Measurements from ENCODE around the gene TBCD.
"Not testable (repeated sequence)": the region's sequence is repeated elsewhere in the genome, so short reads cannot be mapped to it uniquely, and the experiment has no call there.

Gene TBCD

DNA sequence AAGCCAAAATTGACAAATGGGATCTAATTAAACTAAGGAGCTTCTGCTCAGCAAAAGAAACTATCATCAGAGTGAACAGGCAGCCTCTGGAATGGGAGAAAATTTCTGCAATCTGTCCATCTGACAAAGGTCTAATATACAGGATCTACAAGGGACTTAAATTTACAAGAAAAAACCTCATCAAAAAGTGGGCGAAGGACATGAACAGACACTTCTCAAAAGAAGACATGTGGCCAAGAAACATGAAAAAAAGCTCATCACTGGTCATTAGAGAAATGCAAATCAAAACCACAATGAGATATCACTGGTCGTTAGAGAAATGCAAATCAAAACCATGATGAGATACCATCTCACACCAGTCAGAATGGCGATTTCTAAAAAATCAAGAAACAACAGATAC, 203.2 kb downstream of the TBCD start:
- DNase-seq (ENCODE audit: low read depth in 2 of 2), result not testable (repeated sequence)

GRCh38 chr17:82955627-82956026, 203.8 kb downstream of the TBCD start:
- DNase-seq (ENCODE audit: low read depth in 2 of 2), result not testable (repeated sequence)

DNA sequence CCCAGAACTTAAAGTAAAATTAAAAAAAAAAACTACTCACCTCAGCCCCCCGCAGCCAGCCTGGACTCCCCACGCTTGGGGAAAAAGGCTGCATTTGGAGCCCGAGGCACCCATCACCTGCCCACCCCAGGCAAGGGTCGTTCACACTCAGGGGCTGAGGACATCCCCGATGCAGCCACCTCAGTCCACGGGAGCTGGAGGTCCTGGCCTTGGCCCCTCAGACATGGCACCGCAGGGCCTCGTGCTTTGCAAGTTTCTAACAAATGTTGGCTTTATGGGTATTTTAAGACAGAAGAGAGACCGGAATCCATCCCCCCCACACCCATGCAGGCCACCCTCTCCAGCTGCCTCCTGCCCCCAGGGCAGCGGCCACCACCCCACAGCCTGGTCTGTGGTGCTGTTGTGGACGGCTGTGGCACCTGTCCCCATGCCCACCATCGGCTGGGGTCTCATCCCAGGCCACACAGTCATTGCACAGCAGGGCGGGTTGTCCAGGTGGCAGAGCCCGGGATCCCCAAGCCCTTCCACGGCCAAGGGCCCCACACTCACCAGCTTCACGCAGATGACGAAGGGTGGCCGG, 204.4 kb downstream of the TBCD start:
- no peak for DNase-seq (ENCODE audit: low read depth in 2 of 2)

DNA sequence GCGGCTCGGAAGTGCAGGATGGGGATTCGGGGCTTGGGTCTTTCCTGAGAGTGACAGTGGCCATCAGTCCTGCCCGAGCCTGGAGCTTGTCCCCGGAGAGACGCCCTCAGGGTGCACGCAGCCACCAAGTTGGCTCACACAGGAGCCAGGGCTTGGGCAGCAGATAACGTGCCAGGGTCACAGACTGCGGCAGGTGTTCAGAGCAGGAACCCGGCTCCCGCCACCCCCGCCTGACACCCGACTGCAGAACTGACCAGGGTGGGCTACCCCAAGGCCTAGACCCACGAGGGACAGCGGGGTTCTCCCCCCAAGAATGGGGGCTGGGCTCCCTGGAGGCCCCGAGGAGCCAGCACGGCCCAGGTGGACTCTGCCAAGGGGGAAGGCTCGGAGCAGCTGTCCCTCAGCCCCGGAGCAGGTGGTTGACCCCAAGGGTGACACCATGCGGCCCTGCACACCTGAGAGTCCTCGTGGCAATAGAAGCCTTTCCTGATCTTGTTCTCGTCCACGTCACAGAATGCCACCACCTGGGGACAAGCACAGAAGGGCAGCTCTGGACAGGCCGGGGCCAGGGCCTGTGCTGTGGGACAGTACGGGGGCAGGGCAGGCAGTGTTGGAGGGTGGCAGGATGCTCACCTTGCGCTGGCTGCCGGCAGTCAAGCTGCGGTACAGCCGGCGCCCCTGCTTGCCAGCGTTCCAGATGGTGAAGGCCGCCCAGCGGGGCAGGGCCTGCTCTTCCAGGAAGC, 205.0 kb downstream of the TBCD start:
- no peak for DNase-seq (ENCODE audit: low read depth in 2 of 2)

DNA sequence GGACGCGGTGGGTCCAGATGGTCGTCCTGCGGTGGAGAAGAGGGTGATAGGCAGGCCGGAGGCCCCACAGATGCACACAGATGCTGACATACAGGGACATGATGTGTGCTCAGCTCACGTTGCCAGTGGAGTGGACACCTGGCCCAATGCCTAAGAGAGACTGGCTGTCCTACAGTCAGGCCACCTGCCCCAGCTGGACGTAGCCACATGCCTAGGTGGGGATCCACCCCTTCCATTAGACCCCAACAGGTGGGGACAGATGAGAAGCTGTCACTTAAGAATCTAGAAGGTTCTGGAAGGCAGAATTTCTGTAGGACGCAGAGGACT, 205.6 kb downstream of the TBCD start:
- no peak for DNase-seq (ENCODE audit: low read depth in 2 of 2)

GRCh38 chr17:82957961-82958561, 206.2 kb downstream of the TBCD start:
- no peak for DNase-seq (ENCODE audit: low read depth in 2 of 2)

DNA sequence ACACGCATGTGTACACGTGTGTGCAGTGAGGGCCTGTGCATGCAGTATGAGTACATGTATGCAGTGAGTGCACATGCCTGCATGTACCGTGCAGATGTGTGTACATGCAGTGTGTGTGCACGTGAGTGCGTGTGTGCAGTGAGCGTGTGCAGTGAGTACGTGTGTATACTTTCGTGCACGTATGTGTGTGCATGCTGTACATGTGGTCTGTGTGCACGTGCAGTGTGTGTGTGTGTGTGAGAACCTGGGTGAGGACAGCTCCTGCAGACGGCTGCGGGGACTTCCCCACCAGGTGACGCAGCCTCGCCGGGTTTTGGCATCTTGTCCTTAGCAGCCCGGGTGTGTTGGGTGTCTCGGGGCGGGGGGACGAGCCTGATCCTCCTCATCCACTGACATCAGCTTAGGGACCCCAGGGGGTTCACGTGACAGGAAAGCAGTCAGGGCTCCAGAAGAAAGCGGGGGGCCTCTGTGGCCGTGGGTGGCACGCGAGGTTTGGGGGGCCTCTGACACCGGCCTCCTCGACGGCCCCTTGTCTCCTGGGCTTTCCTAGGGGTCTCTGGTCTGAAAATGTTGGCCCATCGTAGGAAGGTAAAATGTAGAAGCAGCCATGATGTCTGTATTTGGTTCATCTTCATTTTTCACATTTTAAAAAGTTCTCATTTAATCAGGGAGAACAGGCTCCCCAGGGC, 207.5 kb downstream of the TBCD start:
- DNase-seq (ENCODE audit: low read depth in 2 of 2), result no peak

GRCh38 chr17:82959990-82960418, 208.1 kb downstream of the TBCD start:
- DNase-seq (ENCODE audit: low read depth in 2 of 2), result no peak

DNA sequence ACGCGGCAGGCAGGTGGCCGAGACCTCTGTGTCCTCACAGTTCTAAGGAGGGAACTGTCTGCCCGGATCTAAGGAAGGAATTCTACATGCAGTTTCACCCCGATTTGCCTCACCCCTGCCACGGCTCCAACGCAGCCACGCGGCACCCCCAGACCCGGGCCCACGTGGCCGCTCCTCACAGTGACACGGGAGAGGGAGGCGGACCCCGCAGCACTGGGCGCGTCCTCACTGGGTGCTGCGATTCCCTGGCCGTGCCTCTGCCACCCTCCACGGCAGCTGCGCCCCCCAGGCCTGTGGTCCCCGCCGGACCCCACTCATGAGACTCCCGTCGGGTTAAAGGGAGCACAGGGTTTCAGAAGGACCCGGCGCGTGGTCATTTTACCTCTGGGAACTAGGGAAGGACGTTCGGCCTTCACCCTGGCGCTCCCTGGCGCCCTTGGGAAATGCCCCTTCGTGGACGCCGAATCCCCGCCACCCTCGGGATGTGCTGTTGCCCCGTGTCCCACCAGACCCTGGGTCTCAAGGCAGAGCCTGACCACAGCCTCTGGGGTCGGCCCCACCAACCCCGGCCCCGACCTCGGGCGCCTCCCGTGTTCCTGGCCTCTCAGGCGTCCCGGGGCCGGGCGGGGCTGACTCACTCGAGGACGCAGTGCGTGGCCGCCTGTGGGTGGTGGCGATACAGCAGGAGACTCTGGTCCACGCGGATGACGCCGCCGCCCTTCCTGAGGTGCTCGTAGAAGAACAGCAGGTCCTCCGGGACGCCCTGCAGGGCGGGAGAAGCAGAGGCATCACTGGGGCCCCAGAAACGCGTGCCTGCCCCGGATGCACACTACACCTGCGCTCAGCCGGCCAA, 208.8 kb downstream of the TBCD start:
- no peak for DNase-seq (ENCODE audit: low read depth in 2 of 2)

GRCh38 chr17:82961366-82962162, 209.7 kb downstream of the TBCD start:
- no peak for DNase-seq (ENCODE audit: low read depth in 2 of 2)

DNA sequence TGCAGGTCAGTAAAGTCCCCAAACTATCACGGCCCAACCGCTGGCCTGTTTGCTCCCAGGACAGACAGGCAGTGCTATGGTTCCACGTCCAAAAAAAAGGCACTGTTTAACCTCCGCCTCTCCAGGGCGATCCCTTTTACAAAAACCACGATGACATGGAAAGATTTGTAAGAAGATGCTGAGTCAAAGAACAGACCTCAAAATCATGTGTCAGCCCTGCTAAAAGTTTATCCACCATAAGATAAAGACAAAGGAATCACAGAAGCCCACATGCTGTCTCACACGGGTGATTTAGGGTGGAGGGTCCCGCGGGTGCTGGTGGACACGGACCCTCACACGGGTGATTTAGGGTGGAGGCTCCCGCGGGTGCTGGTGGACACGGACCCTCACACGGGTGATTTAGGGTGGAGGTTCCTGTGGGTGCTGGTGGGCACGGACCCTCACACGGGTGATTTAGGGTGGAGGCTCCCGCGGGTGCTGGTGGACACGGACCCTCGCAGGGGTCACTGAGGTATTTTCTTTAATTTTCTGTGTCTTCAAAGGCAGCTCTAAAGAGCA, 210.4 kb downstream of the TBCD start:
- DNase-seq (ENCODE audit: low read depth in 2 of 2), result no peak

DNA sequence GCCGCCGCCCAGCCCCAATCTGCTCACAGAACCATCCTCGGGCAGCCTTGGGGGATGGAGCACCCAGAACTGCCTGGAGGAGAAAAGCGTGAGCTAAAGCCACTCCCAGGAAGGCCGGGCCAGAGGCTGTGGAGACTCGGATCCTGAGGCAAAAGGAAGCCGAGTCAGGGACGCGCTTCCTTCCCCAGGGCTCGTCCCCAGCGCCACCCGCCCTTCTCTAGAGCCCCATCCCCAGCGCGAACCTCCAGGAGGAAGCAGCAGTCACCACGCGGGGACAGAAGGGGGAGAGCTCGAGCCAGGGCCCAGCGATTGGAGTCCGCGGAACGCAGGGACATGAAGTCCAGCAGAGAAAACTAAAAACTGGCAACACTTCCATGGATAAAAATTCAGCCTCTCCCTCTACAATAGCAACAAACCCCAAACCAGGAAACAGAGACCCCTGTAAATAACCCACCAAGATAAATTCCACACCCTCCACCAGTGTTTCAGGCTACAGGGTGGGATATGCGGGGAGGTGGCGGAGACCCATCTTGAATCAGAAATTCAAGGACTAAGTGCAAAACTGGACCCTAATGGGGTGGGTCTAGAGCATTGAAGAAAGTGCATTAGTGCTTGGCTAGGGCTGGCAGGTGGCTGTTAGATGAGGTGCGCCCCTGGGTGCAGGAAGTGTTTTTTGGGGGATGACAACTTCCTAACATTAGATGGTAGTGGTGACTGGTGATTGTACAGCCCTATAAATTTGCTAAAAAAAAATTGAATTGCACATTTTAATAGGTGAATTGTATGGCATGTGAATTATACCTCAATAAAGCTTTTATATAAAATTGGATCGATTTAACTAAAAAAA, 211.5 kb downstream of the TBCD start:
- no peak for DNase-seq (ENCODE audit: low read depth in 2 of 2)

DNA sequence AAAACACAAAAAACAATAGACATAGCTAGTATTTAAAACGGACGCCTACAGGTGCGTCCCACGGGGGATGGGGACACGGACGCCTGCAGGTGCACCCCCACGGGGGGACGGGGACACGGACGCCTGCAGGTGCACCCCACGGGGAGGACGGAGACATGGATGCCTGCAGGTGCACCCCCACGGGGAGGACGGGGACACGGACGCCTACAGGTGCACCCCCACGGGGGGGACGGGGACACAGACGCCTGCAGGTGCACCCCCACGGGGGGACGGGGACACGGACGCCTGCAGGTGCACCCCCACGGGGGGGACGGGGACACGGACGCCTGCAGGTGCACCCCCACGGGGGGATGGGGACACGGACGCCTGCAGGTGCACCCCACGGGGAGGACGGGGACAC, 212.6 kb downstream of the TBCD start:
- DNase-seq (ENCODE audit: low read depth in 2 of 2), result not testable (repeated sequence)

DNA sequence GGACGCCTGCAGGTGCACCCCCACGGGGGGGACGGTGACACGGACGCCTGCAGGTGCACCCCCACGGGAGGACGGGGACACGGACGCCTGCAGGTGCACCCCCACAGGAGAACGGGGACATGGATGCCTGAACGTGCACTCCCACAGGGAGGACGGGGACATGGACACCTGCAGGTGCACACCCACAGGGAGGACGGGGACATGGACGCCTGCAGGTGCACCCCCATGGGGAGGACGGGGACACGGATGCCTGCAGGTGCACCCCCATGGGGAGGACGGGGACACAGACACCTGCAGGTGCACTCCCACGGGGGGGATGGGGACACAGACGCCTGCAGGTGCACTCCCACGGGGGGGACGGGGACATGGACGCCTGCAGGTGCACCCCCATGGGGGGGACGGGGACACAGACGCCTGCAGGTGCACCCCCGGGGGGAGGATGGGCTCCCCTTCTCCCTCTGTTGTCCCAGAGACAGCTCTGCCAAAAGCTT, 213.0 kb downstream of the TBCD start:
- no peak for DNase-seq (ENCODE audit: low read depth in 2 of 2)

- no peak for DNase-seq (ENCODE audit: low read depth in 2 of 2)
Observed at GRCh38 chr17:82965371-82965770, 213.5 kb downstream of the TBCD start.

- DNase-seq (ENCODE audit: low read depth in 2 of 2), result no peak
Observed at GRCh38 chr17:82966415-82966814, 214.6 kb downstream of the TBCD start.

GRCh38 chr17:82967268-82968032, 215.6 kb downstream of the TBCD start:
- DNase-seq (ENCODE audit: low read depth in 2 of 2), result no peak

GRCh38 chr17:82968033-82968841, 216.4 kb downstream of the TBCD start:
- not testable (repeated sequence) for DNase-seq (ENCODE audit: low read depth in 2 of 2)

Measured in activated CD8-positive, alpha-beta memory T cell treated with anti-CD3 and anti-CD28 coated beads for 4 hours (primary cell).